Measurements from ENCODE around the gene GLTP.
A peak's percentile ranks its signal among the peaks of the same experiment; 100 is the strongest.

- TF ChIP-seq CTCF (IDR thresholded peaks at IDR 0.05; ENCODE audit: low read depth, low read length, poor library complexity, severe bottlenecking) (peak; percentile 69), EZH2phosphoT487 (IDR thresholded peaks at IDR 0.05; ENCODE audit: borderline replicate concordance, low read length) (no peak)
These were observed 47.3 kb upstream of the GLTP start for GRCh38 chr12:109927622-109928021.
